ENCODE results near the gene CNPY1.

The CNPY1 gene

DNA sequence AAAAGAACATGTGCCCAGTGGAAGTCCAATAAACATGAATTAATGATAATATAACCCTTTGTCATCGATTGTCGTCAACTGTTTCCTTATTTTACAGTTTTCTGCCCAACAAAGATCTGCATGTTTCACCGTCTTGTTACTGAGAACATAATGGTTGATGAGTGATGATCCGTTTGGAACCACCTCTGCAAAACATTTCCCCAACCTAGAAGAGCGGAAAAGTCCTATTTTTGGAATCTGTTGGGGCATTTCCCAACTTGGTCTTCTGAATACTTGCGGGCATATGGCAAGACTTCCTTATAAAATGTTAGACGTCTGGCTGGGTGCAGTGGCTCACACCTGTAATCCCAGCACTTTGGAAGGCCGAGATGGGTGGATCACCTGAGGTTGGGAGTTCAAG is 32.1 kb downstream of the CNPY1 start:
- DNase-seq (ENCODE audit: extremely low read depth in 1 of 2, low read depth in 1 of 2), result no peak

DNA sequence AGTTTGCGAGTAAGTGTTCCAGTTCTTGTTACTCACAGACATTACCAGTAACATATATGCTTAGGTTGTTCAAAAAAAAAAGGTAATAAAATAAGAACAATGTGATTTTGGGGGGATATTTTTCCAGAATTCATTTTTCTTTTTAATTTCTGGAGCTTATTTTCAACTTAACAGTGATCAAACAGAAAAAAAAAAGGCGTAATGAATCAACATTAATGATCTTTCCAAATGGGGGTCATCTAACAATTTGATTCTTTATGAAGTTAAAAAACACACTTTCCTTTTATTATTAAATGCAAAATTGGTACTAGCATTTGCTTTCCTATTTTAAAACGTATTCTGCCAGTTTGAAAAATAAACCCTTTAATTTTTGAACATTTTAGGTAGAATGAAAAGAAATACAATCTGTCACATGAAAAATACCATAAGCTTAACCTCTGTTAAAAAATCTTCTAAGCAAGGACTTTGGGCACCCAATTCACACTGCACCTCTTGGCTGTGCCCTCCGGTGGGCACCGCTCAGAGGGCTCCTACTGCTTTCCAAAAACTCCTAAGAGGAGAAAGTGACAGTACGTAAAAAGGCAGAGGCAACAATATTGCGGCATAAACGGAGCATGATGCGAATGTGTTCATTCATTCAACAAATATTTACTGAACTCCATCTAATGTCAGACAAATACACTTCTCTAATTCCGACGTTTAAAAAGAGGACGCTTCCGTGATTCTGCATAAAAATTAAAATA is 32.6 kb downstream of the CNPY1 start:
- no peak for DNase-seq (ENCODE audit: extremely low read depth in 1 of 2, low read depth in 1 of 2)

DNA sequence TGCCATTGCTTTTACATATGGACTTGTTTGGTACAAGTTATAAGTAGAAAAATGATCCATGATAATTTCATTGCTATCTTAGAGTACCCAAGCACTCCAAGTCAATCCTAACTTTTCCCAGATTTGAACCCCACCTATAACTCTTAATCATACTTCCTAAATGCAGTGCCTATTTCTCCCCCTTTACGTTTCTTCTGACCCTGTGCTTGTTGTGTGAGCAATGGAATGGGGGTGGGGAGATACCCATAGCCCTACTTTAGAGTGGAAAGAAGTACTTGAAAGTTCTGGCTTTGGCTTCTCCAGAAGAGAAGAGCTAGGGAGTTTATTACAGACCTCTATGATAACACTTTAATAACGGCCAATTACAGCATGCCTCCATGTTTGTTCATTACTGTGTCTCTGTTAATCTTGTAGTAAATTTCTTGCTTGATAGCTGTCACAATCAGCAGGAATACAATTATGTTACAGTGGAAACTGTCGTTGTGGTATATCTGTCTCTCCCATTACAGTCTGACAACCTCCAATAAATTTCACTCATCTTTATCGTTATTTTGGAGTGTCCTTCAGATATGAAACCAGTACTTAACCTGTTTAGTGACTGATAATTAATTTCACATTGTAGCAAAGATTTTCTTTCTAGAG is 34.0 kb downstream of the CNPY1 start:
- no peak for DNase-seq (ENCODE audit: extremely low read depth in 1 of 2, low read depth in 1 of 2)

DNA sequence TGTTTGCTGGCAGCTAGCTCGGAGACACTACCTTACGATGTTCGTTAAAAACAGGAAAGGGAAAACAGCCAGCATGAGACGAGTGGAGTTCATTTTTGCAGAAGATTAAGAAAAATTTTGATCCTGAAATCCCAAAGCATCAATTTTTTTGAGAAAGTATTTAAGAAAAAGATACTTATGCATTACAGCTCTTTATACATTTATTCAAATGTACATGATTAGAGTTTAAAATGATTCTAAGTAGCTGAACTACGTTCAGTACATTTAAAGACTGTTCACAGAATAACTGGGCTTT is 34.7 kb downstream of the CNPY1 start:
- DNase-seq (ENCODE audit: extremely low read depth in 1 of 2, low read depth in 1 of 2), result no peak

- DNase-seq (ENCODE audit: extremely low read depth in 1 of 2, low read depth in 1 of 2), result no peak
Observed at GRCh38 chr7:155510975-155511701, 35.2 kb downstream of the CNPY1 start.

GRCh38 chr7:155509725-155510551 is 36.4 kb downstream of the CNPY1 start:
- no peak for DNase-seq (ENCODE audit: extremely low read depth in 1 of 2, low read depth in 1 of 2)

DNA sequence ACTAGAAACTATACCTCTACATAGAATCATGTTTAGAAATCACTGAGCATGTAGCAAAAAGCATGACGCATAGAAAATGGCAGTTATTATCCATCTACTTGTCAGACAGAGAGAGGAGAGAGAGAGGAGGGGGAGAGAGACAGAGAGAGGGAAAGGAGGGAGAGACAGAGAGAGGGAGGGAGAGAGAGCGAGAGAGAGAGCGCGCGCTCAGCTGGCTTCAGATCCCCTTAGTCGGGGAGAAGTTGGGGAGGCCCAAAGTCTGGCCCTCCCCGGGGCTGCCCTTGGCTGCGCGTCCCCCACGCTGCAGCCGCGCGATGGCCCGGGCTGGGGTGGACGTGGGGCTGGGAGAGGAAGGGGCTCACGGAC is 37.0 kb downstream of the CNPY1 start:
- DNase-seq (ENCODE audit: extremely low read depth in 1 of 2, low read depth in 1 of 2), result no peak

DNA sequence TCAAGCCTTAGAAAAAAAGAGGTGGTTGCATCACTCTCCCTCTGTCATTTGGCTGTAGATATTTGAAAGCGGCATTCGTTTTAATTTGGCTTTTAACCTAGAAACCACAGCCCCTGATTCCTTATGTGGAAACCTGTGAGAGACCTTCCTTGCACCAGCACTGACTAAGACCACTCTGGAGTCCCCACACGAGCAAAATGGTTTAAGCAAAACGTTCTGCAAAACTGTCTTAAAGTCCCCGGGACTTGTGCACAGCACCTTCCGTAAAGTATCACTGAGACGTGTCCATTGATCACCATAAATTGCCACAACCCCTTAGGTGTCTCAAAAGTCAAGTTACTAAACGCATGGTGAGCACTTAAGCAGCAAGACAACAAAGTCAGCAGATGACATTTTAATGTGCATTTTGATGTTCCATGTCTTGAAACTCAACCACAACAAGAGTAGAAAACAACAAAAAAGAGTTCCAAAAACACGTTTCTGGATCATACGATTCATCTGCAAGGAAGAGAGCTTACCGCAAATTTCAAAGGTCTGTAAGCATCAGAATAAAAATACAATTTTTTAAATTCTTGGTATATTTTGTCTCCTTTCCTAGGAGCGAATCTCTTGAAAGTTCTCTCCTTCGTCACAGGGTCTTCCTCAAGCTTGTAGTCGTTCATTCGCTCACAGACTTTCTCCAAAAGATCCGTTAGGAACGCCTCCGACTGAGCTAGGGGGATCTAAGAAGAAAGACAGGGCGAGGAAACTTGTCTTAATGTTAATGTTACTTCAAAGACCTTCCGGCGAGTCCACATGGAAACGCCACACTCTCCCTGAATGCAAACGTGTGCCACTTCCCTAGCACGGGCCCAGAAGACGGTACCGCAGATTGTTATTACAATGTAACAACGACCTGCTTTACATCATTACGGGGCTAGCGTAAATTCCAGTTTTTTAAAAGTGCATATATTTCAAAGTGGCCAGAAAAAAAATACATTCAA is 37.7 kb downstream of the CNPY1 start:
- DNase-seq (ENCODE audit: extremely low read depth in 1 of 2, low read depth in 1 of 2), result no peak

DNA sequence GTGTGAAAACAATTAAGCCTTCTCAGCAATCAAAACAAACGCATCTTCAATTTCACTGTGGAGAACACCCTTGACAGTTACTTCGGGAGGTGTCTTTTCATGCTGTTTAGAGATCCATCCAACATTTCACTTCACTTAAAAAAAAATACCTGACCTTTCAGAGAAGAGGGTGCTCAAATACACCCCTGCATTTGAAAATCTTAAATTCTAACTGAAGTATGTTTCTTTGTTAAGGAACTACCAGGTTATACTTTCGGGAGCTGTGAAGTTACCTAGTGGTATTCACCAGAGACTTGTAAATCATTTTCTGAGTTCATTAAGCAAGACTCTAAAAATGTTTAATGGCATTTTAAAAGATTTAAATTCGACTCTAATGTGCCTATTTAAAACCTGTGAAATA is 38.8 kb downstream of the CNPY1 start:
- DNase-seq (ENCODE audit: extremely low read depth in 1 of 2, low read depth in 1 of 2), result no peak

DNA sequence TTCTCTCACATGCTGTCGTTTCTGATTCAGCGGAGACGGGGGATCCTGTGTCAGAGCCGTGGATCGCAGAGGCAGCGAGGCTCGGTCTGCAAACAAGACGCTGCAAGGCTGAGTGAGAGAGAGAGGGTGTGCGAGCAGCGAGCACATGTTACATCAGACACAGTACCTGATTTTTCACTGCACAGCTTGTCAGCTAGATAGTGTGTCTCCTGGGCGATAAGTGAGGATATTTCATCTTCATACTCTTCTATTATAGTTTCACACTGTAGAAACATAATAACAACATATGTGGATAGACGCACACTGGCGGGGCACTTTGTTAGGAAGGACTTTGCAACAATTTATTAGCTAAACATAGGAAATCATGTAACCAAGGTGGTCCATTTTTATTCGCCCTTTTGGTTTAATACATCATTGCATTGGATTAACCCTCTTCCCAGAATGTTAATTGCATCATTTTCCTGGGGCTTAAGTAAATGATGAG is 39.5 kb downstream of the CNPY1 start:
- no peak for DNase-seq (ENCODE audit: extremely low read depth in 1 of 2, low read depth in 1 of 2)

- no peak for DNase-seq (ENCODE audit: extremely low read depth in 1 of 2, low read depth in 1 of 2)
Observed at GRCh38 chr7:155505422-155505793, 41.0 kb downstream of the CNPY1 start.

GRCh38 chr7:155497149-155497901 is 49.0 kb downstream of the CNPY1 start:
- no peak for DNase-seq (ENCODE audit: extremely low read depth in 1 of 2, low read depth in 1 of 2)

GRCh38 chr7:155496267-155497005 is 49.9 kb downstream of the CNPY1 start:
- no peak for DNase-seq (ENCODE audit: extremely low read depth in 1 of 2, low read depth in 1 of 2)

DNA sequence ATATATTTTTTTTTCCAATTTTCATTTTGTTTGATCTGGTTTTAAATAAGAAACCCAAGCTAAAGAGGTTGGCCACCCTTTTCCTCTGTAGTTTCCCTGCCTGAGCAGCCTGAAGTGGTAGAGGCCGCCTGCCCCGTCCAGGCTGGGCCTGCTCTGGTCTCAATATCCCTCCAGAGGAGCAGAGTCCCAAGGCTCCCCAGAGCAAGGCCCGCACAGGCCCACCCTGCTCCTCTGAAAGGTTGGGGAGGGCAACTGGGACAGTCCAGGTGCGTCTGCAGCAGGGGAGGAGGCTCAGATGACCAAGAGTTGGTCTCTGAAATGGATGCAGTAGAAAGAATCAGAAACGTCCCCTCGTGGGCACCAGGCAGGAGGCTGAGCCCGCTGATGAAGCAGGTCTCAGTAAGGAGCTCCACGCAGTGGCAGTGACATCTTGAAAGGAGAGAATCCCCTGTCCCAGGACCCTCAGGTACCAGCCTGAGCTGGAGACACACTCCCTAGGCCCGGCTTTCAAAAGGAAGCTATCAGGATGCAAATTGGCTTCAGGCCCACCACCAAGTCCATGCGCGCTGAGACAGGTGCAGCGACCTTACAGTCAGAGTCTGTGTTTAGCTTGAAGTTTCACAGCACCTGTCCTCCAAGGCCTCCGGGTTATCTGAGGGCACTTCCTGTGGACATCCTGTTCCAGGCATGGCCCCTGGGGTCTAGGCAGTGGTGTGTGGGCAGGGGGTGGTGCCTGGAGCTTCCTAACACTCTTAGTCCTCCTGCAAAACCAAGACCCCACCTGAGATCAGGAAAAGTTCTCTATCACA is 50.7 kb downstream of the CNPY1 start:
- no peak for DNase-seq (ENCODE audit: extremely low read depth in 1 of 2, low read depth in 1 of 2)

GRCh38 chr7:155494551-155494950 is 51.8 kb downstream of the CNPY1 start:
- DNase-seq (ENCODE audit: extremely low read depth in 1 of 2, low read depth in 1 of 2), result no peak

- no peak for DNase-seq (ENCODE audit: extremely low read depth in 1 of 2, low read depth in 1 of 2)
Observed at GRCh38 chr7:155493744-155494538, 52.4 kb downstream of the CNPY1 start.

DNA sequence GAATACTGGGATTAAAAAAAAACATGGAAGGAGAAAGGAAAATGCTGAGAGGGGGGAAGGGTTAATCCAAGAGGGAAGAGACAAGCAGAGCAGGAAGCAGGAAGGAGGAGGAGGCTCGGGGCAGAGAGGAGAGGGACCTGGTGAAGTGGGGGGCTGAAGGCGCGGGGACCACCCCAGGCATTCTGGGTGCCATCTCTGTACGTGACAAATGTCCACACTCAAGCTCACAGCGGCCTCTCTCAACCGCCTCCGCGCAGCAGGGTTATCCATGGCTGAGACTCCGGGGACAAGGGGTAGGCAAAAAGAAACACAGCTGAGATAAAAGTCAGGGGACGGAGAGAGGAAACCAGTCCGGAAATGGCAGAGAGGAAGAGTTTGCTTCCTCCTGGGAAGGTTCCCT is 54.5 kb downstream of the CNPY1 start:
- no peak for DNase-seq (ENCODE audit: extremely low read depth in 1 of 2, low read depth in 1 of 2)

Data from stimulated activated CD8-positive, alpha-beta memory T cell treated with anti-CD3 and anti-CD28 coated beads, Interleukin-7, amount 100 ng/mL, for 48 hours (primary cell).